Breast epithelium (tissue), 3 donors: Measurements from ENCODE around the gene CFAP107.

Experiments used
- POLR2A ChIP-seq: fragments of 450-650 bp; IDR thresholded peaks from one replicate; pipeline ENCODE4 v1.6.1; 2016; ENCODE audit warnings: antibody characterized with exemption, mild to moderate bottlenecking, moderate library complexity
- POLR2AphosphoS5 ChIP-seq, 3 donors: sonication (generic); formaldehyde crosslinking; IDR thresholded peaks; one replicate each; pipeline ENCODE4 v1.6.1; 2017; ENCODE audit warnings: antibody characterized with exemption in 3 of 3
- TF ChIP-seq, protein P1 (sequence below), 3 donors: fragments of 450-650 bp; IDR thresholded peaks; one replicate each; pipeline ENCODE4 v1.5.1; 2016 to 2017; ENCODE audit warnings: antibody characterized with exemption in 3 of 3, mild to moderate bottlenecking in 3 of 3, moderate library complexity in 3 of 3

DNA sequence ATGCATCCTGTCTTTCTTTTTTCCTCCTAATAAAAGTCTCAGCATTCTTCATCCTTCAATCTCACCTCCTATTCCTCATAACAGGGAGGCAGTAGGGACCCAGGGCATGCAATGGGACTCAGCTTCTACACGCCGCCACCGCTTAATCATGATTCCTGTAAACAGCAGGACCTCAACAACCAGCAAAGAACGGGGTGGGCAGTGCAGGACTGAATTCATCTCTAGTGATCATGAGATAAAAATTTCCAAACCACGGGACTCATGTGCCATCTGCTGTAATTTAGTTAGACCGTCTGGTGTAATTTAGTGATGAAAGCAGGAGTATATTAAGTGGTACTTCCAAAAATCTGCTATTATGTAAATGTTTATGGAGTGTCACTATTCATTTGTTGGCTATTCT lies 32.9 kb downstream of the CFAP107 start:
- no peak for TF ChIP-seq POLR2AphosphoS5 (IDR thresholded peaks at IDR 0.05)
- TF ChIP-seq, protein P1, sequence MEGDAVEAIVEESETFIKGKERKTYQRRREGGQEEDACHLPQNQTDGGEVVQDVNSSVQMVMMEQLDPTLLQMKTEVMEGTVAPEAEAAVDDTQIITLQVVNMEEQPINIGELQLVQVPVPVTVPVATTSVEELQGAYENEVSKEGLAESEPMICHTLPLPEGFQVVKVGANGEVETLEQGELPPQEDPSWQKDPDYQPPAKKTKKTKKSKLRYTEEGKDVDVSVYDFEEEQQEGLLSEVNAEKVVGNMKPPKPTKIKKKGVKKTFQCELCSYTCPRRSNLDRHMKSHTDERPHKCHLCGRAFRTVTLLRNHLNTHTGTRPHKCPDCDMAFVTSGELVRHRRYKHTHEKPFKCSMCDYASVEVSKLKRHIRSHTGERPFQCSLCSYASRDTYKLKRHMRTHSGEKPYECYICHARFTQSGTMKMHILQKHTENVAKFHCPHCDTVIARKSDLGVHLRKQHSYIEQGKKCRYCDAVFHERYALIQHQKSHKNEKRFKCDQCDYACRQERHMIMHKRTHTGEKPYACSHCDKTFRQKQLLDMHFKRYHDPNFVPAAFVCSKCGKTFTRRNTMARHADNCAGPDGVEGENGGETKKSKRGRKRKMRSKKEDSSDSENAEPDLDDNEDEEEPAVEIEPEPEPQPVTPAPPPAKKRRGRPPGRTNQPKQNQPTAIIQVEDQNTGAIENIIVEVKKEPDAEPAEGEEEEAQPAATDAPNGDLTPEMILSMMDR (IDR thresholded peaks at IDR 0.05) = no peak
- TF ChIP-seq POLR2A = no peak
